Colonic mucosa (tissue), 4 donors: Measurements from ENCODE around the gene CDK11A. TPM values are rescaled to one million over a fixed set of nuclear protein-coding genes. Genes with fewer than 3 reads are reported as not detected.
"Not testable (repeated sequence)": the region's sequence is repeated elsewhere in the genome, so short reads cannot be mapped to it uniquely, and the experiment has no call there.

Experiments used
- DNase-seq: peaks from one replicate; pipeline ENCODE4 v3.0.0-alpha.2; 2020
- H3K27ac ChIP-seq: fragments of 200-600 bp; one replicate; pipeline ENCODE4 v1.8.0; 2021
- H3K27me3 ChIP-seq: fragments of 200-600 bp; one replicate; pipeline ENCODE4 v1.8.0; 2021
- H3K36me3 ChIP-seq: fragments of 200-600 bp; one replicate; pipeline ENCODE4 v1.8.0; 2021
- H3K4me1 ChIP-seq: fragments of 200-600 bp; one replicate; pipeline ENCODE4 v1.8.0; 2021; ENCODE audit warnings: mild to moderate bottlenecking
- H3K4me3 ChIP-seq: fragments of 200-600 bp; one replicate; pipeline ENCODE4 v1.8.0; 2021
- H3K9ac ChIP-seq, 2 donors: one replicate each; pipeline ENCODE4 v1.7.0; 2013; ENCODE audit warnings: control low read depth in 2 of 2, low read depth in 2 of 2, low read length in 2 of 2
- H3K9me3 ChIP-seq: fragments of 200-600 bp; one replicate; pipeline ENCODE4 v1.8.0; 2021
- intact Hi-C: fragments of 100-400 bp; cut with DNase I; formaldehyde crosslinking; loops from one replicate; pipeline ENCODE4 v1.14.1; 2022
- total RNA-seq, 2 donors: library from RNA; stranded (reverse); fragmentation: NEBNext Ultra II Directional in 1 of 2; extraction: Animal tissue kit (Norgen Biotek cat#: 25700) in 1 of 2; gene quantifications; one replicate each; pipeline ENCODE4 v1.2.1, GENCODE V29; 2021
- TF ChIP-seq, protein P1 (sequence below): fragments of 200-600 bp; IDR thresholded peaks from one replicate; pipeline ENCODE4 v1.8.0; 2022; ENCODE audit warnings: antibody characterized with exemption, mild to moderate bottlenecking
- donor health status: healthy.
- donor health status: DM: no; HTN: no; CAD: no.
- donor health status: DM: no; HTN: no; CAD: no.

CDK11A gene
- 10 to 100 TPM; 52.2 to 58.5 TPM for total RNA-seq

DNA sequence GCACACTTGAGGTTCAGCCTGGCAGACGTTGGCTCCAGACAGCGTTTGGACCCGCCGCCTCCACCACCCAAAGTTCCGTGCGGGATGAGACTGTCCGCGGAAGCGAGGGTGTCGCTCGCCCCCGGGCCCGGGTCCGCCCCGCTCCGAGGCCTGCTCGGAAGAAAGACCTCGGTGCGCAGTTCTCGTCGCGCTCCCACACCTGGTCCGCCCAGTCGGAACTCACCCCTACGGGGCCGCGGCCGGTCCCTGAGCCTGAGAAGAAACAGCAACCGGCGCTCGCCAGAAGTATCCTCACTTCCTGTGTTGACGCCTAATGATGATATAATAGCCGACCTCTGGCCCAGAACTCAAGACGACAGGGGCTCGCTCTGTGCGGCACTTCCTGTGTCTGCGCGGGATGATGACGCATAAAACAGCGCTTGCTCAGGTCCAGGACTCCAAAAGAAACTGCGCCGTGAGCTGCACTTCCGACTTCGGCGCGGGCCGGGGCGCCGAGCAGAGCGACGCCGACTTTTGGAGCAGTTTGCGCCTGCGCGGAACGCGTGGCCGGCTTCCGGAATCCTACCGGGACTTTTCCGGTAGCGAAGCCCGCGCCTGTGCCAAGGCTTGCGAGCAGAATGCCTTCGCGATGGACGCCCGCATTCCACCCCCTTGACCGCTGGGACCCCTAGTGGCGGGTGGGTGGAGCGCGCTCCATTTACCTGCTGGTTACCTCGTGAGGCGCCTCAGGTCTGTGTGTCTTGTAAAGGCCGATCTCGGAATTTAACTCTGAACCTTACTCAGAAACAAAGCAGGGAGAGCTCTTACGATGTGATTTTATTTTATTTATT is at the start of gene CDK11A:
TSS of gene CDK11A (minus strand) at position 323 of the 830 bp plus-strand sequence. CDS start 1,539 bp downstream, outside the sequence.
- H3K9me3 ChIP-seq, H3K4me1 ChIP-seq, H3K27me3 ChIP-seq, H3K36me3 ChIP-seq, intact Hi-C loops: not testable (repeated sequence)
- H3K27ac ChIP-seq: peak within 1 kb of the TSS; percentile 85
- H3K4me3 ChIP-seq: peak within 1 kb of the TSS; percentile 48
- TF ChIP-seq, protein P1, sequence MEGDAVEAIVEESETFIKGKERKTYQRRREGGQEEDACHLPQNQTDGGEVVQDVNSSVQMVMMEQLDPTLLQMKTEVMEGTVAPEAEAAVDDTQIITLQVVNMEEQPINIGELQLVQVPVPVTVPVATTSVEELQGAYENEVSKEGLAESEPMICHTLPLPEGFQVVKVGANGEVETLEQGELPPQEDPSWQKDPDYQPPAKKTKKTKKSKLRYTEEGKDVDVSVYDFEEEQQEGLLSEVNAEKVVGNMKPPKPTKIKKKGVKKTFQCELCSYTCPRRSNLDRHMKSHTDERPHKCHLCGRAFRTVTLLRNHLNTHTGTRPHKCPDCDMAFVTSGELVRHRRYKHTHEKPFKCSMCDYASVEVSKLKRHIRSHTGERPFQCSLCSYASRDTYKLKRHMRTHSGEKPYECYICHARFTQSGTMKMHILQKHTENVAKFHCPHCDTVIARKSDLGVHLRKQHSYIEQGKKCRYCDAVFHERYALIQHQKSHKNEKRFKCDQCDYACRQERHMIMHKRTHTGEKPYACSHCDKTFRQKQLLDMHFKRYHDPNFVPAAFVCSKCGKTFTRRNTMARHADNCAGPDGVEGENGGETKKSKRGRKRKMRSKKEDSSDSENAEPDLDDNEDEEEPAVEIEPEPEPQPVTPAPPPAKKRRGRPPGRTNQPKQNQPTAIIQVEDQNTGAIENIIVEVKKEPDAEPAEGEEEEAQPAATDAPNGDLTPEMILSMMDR: peak; percentile 35
- DNase-seq: peak; percentile 95
- H3K9ac ChIP-seq: peak within 1 kb of the TSS; percentile 55 to 79

DNA sequence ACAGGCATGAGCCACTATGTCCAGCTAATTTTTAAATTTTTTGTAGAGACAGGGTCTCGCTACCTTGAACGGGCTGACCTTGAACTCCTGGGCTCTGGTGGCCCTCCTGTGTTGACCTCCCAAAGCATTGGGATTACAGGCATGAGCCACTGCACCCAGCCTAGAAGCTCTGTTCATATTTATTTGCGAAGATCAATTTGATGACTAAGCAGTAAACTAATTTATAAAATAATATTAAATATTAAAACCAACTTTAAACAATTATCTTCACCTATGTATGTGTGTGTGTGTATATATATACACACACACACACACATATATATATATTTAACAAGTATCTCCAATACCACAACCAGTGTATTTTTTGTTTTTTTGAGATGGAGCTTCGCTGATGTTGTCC is 49.7 kb upstream of the CDK11A start:
- no peak for DNase-seq
- Histone ChIP-seq H3K27ac (no peak overlapping the region), H3K4me1 (peaks cover 12% of the 10 kb centered on the region), H3K9me3 (no peaks in the 10 kb centered on the region), H3K9ac (no peak overlapping the region), H3K4me3 (no peak overlapping the region), H3K27me3 (no peaks in the 10 kb centered on the region), H3K36me3 (no peaks in the 10 kb centered on the region)
- TF ChIP-seq, protein P1: no peak
- intact Hi-C loops: no loop called here

DNA sequence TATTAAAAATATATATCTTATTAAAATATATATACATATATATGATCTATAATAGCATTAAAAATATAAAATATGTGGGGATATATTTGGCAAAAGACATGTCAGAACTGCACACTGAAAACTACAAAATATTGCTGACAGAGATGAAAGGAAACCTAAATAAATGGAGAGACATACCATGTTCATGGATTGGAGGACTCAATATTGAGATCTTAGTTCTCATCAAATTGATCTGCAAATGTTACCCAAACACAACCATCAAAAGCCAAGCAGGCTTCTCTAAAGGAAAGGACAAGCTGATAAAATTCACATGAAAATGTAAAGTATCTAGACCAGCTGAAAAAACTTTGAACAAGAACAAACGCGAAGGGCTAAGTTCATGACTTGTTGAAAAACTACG is 46.9 kb upstream of the CDK11A start:
- Histone ChIP-seq H3K4me3 (no peak overlapping the region), H3K9me3 (no peaks in the 10 kb centered on the region), H3K9ac (no peak overlapping the region), H3K27me3 (no peaks in the 10 kb centered on the region), H3K4me1 (peaks cover 6% of the 10 kb centered on the region), H3K27ac (no peak overlapping the region), H3K36me3 (no peaks in the 10 kb centered on the region)
- DNase-seq: no peak
- TF ChIP-seq, protein P1: no peak
- intact Hi-C loops: no loop called here

DNA sequence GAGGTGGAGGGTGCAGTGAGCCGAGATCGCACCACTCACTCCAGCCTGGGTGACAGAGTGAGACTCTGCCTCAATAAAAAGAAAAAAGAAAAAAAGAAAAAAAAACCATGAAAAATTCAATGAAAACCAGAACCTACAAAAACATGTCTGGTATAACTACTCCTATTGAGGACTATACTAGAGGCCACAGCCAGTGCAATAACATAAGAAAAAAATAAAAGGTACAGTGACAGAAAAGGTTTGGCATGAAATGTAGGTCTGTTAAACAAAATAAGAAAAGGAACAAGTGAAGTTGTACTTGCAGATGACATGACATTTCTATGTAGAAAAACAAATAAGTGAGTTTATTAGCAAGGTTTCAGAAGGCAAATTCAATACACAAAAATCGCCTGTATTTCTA is 45.9 kb upstream of the CDK11A start:
- intact Hi-C loops: no loop called here
- Histone ChIP-seq H3K4me1 (no peaks in the 10 kb centered on the region), H3K27ac (no peak overlapping the region), H3K27me3 (no peaks in the 10 kb centered on the region), H3K9me3 (no peaks in the 10 kb centered on the region), H3K4me3 (no peak overlapping the region), H3K36me3 (no peaks in the 10 kb centered on the region), H3K9ac (no peak overlapping the region)
- TF ChIP-seq, protein P1: no peak
- no peak for DNase-seq

DNA sequence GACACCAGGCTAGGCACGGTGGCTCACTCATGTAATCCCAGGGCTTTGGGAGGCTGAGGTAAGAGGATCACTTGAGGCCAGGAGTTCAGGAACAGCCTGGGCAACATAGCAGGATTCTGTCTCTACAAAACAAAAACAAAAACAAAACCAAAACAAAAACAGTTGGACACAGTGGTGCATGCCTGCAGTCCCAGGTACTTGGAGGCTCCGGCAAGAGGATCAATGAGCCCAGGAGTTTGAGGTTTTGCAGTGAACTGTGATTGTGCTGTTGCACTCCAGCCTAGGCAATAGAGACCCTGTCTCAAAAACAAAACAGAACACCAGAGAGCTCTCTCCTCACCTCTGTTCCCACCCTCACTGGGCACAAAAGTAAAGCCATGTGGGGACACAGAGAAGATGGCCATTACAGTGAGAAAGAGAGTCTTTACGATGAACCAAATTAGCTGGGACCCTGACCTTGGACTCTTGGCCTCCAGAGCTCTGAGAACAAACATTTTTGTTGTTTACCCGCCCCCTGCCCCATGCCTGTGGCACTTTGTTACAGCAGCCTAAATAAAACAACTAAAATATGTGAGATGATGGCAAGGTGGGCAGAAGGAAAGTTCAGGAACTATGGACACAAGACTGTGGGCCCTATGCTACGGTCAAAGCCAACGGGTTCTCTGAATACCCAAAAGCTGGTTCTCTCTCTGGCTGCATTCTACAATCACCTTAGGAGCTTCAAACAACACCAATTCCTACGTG is 44.3 kb upstream of the CDK11A start:
- intact Hi-C loops: no loop called here

More for the DNA sequence above, 44.3 kb upstream of the CDK11A start:
- H3K9ac ChIP-seq: no peak overlapping the region
- no peaks in the 10 kb centered on the region for H3K4me1 ChIP-seq
- no peaks in the 10 kb centered on the region for H3K9me3 ChIP-seq
- H3K36me3 ChIP-seq: no peaks in the 10 kb centered on the region
- TF ChIP-seq, protein P1: no peak
- H3K4me3 ChIP-seq: no peak overlapping the region
- H3K27me3 ChIP-seq: no peaks in the 10 kb centered on the region
- DNase-seq: no peak
- no peak overlapping the region for H3K27ac ChIP-seq
